Activated CD8-positive, alpha-beta memory T cell treated with anti-CD3 and anti-CD28 coated beads, Interleukin-2, amount 50 U/mL, for 24 hours (primary cell): ENCODE measurements around the gene STRIP1.

Experiments used
- DNase-seq: peaks from one replicate; pipeline ENCODE4 v3.0.0-alpha.2; 2020; ENCODE audit errors: extremely low read depth

STRIP1 gene

DNA sequence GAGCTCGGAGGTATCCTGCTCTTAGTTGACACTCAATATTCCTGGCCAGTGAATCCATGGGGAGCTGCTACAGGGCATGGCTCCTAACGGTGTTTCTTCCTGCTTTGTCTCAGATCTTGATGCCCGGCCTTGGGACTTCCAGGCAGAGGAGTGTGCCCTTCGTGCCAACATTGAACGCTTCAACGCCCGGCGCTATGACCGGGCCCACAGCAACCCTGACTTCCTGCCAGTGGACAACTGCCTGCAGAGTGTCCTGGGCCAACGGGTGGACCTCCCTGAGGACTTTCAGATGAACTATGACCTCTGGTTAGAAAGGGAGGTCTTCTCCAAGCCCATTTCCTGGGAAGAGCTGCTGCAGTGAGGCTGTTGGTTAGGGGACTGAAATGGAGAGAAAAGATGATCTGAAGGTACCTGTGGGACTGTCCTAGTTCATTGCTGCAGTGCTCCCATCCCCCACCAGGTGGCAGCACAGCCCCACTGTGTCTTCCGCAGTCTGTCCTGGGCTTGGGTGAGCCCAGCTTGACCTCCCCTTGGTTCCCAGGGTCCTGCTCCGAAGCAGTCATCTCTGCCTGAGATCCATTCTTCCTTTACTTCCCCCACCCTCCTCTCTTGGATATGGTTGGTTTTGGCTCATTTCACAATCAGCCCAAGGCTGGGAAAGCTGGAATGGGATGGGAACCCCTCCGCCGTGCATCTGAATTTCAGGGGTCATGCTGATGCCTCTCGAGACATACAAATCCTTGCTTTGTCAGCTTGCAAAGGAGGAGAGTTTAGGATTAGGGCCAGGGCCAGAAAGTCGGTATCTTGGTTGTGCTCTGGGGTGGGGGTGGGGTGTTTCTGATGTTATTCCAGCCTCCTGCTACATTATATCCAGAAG, 19.4 kb downstream of the STRIP1 start:
- DNase-seq, result peak; percentile 41

DNA sequence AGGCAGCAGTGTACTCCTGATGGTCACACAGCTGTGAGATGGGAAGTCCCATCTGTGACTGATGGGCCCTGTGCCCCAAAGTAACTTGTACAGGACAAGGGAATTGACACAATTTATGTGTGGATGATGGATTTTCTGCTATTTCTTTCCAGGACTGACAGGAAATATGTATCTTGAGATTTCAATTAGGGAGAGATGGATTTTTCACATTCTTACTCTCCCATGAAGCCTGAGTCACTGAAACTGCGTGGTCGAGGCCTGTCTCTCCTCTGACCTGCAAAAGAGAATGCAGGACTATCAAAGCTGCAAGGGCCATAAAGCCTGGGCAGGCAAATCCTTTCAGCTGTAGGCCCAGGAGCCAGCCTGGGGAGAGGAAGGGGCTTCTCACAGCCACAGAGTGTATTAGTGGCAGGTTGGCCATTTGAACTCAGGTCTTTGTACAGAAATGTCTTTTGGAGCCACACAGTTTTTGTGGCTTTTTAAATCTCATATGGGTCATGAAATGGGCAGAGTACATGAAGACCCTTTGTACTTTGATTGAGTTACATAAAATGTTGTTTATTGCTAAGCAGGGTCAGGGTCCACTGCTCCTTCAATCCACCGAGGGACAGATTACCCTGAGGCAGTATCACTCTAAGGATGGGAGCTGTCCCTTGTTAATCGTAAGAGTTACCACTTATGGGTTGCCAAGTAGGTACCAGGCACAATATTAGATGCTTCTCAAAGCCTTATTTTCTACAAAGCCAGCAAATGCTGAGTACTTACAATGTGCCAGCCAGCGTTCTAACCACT, 21.3 kb downstream of the STRIP1 start:
- DNase-seq, result no peak

DNA sequence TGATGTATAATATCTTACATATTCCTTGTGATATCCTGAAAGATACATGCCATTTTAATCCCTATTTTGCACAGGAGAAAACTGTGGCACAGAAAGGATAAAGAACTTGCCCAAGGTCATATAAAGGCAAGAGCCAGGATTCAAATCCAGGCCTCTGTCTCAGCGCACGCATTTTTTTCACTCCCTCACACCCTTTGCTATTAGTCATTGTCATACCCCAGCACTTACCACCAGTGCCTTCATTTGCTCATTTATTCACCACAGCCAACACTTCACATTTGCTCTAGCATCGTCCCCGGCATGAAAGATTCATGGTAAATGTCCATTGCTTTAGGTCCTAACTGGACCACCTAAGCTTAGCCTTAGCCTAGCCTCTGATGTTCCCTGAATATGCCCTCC, 21.9 kb downstream of the STRIP1 start:
- DNase-seq, result no peak

DNA sequence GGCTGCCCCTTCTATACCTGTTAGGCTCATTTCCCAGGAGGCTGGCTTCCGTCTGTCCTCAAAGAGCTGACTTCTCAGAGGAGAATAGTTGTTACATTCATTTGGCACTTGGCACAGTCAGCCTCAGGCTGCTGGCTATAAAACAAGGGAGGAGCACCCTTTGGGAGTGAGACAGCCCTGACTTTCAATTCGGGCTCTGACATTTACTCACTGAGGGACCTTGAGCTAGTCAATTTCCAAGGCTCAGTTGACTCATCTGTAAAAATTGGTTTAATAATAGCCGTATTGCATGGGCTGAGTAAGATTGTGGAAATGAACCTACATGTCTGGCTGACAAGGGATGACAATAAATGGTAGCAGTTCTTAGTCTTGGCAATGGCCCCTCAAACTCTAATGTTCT, 22.4 kb downstream of the STRIP1 start:
- no peak for DNase-seq

DNA sequence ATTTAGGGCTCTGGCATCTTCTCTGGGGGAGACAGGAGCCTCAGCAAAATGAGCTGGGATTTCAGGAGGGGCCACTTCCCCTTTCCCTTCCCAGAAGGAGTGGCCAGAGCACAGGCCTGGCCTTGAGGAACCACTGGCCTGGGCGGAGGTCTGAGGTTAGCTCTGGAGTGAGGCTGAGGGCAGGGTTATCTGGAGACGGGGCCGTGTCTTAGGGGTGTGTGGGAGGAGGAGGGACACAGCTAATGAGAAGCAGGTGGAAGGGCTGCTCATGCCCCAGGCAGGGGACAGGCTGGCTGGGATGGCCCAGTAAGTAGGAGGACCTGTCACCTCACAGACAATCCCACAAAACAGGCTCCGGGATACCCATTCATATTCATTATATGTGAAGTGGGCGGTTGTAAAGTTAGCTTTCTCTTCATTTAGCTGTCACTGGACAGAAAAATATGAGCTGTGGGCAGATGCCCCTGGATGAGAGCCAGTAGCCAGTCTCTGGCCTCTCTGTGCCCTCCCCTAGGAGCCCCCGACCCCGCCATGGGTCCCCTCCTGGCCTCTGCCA, 23.6 kb downstream of the STRIP1 start:
- no peak for DNase-seq

DNA sequence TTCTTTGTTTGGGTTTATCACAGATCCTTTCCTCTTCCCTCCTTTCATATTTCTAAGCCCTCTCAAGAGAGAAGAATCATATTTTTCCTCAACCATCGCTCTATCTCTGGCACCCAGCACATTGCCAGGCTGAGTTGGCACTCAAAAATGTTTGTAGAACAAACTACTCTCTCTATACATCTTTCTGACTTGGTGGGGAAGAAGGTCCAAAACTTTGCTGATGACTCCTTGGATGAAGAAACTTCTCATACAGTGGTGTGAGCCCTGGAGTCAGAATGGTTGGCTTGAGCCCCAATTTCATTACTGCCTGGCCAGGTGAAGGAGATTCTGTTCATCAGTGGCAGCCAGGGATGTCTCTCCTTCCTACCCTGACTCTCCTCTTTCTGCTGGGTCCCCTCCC, 24.2 kb downstream of the STRIP1 start:
- DNase-seq, result no peak

DNA sequence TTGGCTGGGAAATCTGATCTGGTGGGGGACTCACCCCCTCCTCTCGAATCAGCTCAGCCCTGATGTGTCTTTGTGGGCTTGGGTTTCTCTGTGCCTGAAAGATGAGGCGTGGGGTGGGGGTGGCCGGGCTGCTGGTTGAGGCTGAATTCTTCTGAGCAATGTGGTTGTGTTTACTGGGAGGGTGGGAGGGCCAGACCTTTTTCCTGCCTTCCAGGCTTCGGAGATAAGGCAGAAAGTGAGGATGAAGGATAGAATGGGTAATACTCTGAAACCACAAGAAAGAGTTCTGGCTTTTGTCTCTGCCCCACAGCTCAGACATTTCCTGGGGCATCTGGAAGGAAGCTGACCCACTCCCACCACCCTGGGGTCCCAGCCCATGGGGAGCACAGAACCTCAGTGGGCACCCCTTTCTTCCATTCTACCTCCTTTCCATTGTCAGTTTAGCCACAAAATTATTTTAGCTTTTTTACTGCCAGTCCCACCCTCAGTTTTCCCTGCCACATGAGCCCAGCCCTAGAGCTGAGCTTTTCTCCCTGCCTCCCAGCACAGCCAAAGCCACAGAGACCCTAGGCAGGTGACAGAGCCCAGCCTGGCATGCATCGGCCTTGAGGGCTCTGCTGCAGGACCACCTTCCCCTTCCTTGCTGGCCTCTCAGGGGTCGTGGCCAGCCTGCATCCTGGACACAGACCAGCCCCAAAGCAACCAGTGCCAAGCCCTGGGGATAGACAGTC, 24.9 kb downstream of the STRIP1 start:
- no peak for DNase-seq

DNA sequence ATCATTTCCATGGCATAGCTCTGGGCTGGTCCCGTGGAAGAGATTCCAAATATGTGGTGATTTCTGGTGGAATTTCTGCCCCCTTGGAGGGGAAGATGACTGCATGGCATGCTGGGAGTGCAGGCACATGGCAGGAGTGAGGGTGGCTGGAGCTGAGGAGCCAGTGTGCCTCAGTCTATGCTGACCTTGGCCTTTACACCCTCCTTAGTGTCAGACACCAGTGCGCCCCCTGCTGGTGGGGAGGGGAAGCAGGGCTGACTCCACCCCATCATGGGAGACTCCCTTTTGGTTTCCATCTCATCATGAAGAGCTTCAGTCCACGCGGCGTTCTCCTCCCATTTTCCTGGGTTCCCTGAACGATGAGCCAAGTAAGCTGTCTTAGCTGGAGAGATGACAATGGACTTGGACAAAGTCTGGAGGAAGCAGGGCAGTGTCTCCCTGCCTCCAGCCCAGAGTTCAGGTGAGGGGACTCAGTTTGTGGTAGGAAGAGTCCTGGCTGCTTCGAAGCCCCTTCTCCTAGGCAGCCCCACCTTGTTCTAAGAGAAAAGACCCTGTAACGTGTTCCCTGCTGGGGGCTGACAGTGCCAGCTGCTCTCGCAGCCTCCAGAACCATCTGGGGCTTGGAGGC, 25.7 kb downstream of the STRIP1 start:
- DNase-seq, result peak; percentile 40

DNA sequence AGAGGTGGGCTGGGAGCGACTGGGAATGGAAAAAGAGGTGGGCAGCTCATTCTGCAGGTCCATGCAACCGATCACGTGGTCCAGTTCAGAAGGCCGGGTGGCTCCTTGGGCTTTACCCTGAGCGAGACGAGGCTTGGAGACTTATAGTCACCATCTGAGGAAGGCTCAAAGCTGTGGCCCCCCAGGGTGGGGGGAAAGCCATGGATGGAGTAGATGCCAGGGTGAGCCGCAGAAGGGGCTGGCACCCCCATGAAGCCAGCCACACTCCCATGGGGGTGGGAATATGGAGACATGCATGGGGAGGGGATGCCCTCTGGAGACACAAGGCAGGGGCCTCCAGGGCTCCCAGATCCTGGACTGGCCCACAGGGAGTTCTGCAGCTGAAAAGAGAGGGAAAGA, 26.2 kb downstream of the STRIP1 start:
- DNase-seq, result no peak

DNA sequence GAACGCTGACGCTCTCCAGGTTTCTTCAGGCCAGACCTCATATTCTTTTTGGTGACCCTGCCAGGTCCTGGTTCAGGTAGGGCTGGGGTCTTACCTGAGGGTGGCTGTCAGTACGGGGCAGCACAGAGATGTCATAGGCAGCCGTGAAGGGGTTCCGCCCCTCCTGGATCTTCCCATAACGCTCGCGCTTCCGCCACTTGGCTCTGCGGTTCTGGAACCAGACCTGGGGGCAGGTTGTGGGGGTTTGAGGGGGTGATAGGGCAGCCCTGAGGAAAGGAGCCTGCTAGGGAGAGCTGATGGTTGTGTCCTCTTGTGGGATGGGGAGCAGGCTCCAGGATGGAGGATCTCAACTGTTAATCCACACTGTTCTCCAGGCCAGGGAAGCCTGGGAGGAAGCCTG, 26.9 kb downstream of the STRIP1 start:
- DNase-seq, result no peak

DNA sequence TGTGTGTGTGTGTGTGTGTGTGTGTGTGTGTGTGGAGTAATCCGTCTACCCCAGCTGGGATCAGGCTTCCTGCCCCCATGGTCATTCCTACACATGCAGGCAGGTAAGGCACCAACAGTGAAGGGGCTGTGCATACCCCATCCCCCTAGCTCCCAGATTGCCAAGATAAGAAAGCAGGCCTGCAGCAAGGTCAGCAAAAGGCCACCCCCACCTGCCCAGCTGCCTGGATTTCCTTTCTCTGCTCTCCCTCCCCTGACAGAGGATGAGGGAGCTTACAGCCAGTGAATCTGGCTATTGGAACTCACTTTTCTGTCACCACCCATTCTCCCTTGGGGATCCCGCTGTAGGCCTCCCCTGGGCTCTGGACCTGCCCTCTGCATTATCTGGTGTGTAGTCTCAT, 28.2 kb downstream of the STRIP1 start:
- no peak for DNase-seq

DNA sequence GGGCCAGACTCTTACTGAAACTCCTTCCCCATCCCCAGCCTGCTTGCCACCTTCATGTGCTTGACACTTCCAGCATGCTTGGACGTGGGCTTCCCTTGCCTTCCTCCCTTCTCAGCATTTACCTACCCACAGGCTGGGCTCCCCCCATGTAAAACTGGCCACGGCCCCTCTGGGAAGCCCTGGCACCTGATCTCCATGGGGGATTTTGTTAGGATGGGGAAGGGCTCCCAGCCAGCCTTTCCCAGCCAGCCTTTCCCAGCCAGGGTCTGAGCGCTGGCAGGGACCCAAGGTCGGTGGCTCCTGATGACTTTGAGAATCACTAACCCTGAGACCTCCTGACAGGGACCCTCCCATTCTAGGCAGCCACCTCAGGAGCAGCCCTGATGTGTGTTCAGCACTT, 29.4 kb downstream of the STRIP1 start:
- DNase-seq, result no peak

DNA sequence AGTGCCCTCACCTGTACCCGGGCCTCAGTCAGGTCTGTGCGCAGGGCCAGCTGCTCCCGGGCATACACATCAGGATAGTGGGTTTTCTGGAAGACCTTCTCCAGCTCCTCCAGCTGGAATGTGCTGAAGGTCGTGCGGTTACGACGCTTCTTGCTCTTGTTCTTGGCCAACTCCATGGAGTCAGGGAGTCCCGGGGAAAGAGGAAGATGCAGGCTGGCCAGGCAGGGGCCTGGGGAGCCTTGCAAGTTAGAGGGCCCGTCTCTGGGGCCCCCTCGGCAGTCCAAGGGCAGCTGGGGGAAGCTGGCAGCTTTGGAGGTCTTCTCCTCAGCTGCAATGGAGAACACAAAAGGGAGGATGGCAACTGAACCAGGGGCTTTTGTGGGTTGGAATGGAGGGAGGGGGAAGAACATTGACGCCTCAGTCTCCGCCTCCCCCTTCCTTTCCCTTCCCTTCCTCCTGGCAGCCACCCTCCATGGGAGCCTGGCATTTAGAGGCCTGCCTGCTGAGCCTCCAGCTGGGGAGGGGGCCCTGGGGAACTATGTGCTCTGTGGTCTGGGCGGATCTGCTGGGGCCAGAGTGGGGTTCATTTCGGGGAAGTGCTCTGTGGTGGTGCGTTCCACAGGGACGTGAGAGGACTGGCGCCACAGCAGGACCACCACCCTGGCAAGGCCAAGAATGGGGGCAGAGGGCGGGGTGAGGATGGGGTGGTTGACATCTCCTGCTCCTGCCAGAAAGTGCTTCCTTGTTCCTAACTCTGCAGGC, 30.3 kb downstream of the STRIP1 start:
- DNase-seq, result no peak

DNA sequence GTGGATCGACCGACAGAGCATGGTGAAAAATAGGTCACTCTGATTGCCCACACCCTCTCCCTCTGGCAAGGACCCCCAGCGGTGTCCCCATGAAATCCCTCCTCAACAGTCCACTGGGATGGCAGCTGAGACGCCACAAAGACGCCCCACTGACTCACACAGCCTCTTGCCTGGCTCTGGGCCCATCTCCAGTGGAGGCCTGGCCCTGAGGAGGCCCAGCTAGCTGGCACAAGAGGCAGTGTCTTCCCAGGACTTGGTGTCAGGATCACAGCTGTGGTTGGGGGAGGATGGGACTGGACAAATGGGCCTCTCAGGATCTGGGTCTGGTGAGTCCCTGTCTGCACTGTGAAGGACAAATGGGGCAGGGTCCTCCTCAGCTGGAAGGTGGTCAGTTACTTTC, 31.4 kb downstream of the STRIP1 start:
- no peak for DNase-seq

DNA sequence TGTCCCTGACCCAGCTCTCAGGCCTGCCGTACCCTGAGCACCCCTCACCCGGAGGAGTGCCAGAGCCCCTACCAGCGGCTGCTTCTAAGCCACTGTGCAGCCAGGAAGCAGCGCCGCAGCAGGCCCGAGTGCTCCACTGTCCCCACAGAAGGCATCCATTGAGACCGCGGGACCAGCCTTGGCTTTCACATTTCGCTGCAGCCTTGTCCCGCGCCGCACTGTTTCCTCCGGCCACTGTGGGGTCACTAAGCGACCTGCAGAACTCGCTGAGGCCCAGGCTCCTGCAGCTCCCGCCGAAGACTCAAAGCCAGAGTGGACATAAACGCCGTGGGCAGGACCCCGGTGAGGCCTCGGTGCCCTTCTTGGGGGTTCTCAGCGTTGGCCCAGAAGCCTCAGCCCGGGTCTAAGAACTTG, 33.1 kb downstream of the STRIP1 start:
- no peak for DNase-seq

DNA sequence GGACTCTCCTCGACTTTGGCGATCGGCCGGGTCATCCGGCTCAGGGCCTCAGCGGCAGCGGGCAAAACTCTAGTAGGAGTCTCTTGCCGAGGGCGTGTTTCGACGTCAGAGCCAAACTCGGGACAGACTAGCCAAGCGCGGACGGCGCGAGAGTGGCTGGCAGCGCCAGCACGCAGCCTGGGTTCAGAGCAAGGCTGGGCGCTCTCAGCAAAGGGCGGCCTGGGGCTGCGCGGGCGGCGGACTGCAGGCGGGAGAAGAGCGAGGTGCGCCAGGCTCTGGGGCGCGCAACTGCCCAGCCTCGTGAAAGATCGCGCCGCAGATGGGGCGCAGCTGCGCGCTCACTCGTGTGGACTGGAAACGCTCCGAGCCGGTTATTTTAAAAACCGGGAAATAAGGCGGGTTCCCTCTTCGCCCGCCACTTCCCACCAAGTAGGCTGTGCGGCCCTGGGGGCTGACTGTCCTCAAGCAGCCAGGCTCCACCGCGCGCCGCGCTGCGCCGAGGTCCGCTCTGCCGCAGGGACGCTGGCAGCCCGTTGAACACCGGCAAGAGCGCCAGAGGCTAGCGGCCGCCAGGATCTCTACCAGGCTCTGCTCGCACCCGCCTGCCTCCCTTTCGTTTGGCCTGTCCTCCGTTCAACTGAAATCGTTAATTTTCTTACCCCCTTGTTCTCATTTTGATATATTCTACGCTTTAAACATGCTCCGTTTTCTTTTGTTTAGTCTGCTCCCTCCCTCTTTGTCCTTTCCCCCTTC, 33.6 kb downstream of the STRIP1 start:
- DNase-seq, result no peak

DNA sequence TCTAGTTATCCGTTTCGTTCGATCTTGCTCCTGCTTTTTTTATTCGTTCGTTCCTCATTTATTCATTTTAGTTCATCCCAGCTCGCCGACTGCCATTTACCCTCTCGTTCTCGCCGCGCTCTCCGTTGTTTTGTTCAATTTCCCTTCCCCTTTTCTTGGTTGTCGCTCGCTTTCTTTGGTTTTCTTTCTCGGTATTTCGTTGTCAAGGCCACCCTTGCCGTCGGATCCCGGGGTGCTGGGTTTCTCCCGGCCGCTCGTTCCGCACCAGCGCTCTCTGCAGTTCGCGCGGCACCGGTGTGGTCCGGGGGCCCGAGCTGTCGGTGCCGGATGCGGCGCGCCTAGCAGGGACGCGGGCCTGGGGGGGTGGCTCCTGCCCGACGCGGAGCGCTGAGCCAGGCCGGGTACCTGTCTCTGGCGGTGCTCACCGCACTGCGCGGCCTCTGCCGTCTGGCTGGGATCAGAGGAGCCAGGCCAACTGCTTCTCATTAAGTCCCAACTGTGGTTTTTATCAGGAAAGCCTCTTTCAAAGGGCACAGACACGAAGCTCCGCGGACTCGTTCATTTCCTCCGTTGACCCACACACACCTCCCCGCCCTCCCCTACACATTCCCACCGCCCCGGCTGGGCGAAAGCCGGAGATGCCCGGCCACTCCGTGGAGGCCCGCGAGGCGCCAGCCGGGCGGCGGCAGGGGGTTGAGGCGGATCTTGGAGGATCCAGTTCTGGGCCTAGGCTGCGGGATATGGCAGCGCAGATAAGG, 34.4 kb downstream of the STRIP1 start:
- no peak for DNase-seq

DNA sequence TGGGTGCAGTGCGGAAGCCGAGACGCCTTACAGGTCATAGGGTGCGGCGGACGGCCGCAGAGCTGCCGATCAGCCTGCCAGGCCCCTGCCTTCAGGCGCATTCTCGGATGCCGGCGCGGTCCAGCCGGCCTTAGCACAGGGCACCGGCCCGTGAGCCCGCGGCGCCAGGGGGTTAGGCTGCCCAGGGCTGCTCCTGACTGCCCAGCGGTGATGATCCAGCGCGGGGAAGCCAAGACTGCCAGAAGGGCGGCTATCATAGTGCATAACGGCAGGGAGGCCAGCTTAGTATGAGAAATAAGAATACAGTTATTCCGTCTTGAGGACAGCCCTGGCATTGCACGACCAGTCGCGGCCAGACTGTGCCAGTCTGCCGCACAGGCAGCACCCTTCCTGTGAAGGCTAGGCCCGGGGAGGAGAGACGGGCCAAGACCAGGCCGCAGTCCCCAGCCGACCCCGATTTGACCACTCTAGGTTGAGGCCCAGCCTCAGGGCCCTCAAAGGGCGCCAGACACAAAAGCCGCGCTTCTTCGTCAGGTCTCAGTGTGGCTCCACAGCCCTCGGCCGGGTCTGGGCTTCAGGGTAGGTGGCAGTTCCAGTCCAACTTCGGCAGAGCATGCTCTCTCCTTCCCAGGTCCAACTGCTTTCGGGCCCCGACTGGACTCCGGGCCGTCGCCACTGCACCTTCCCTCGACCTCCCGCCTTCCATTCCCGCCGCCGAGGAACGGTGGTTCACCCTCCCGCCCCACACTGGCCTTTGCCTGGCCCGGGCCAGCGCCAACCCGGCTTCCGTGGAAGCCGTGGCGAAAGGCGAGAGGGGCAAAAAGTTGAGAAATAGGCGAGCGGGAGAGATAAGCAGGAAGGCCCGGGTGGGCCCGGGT, 35.2 kb downstream of the STRIP1 start:
- no peak for DNase-seq
